ENCODE data around the gene EEA1. TPM values are rescaled to one million over a fixed set of nuclear protein-coding genes. Genes with fewer than 3 reads are reported as not detected.

The EEA1 gene
- total RNA-seq, 1 experiment from 2014 or later: 7.9 TPM

DNA sequence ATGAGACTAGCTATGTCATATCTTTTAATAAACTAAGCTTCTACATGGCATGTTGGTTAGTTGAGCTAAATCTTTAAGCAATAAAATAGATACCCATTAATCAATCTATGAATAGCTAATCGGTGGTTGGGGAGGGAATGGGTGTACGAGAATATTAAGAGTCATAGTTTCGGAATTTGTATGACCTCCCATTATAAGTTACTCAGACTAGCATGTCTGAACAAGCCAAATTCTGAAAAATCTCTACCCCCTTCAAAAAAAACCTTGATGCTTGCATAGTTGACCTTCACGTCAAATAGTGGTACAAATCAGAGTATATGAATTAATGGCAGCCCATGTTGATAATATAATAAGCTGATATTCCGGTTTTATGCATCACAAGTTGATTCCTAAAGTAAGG lies 166.3 kb downstream of the EEA1 start:
- Histone ChIP-seq H3K4me3 (ENCODE audit: low read length) (no peak overlapping the region), H3K9ac (ENCODE audit: low read length) (no peak overlapping the region), H3K79me2 (ENCODE audit: low read length) (no peaks in the 10 kb centered on the region), H3K9me2 (replicated peaks; ENCODE audit: low read length) (no peaks in the 10 kb centered on the region; the same call in 1 of the 2 replicates), H3K4me2 (ENCODE audit: low read length) (no peak overlapping the region), H3K4me1 (ENCODE audit: insufficient read depth, low read length) (peaks cover 5% of the 10 kb centered on the region; the same call in 1 of the 2 replicates), H3K27ac (ENCODE audit: low read length) (no peak overlapping the region), H3K27me3 (ENCODE audit: low read length) (no peaks in the 10 kb centered on the region), H3K36me3 (ENCODE audit: low read depth, low read length) (no peaks in the 10 kb centered on the region), H2AFZ (ENCODE audit: low read length) (no peak overlapping the region), H4K20me1 (ENCODE audit: low read length) (no peaks in the 10 kb centered on the region), H3F3A (ENCODE audit: low read length, unreplicated experiment) (no peaks in the 10 kb centered on the region), H3K9me3 (ENCODE audit: low read length) (no peaks in the 10 kb centered on the region)
- no peak for ATAC-seq
- DNase-seq: no peak
- ChIA-PET CTCF (no interaction called here), POLR2A (ENCODE audit: unreplicated experiment) (no interaction called here)
- intact Hi-C loops (cut with micrococcal nuclease): no loop called here
- TF ChIP-seq EZH2 (IDR thresholded peaks at IDR 0.05; ENCODE audit: low read length, unreplicated experiment) (no peak), EZH2phosphoT487 (IDR thresholded peaks at IDR 0.05; ENCODE audit: borderline replicate concordance, low read length) (no peak)
- TF ChIP-seq, protein P1, sequence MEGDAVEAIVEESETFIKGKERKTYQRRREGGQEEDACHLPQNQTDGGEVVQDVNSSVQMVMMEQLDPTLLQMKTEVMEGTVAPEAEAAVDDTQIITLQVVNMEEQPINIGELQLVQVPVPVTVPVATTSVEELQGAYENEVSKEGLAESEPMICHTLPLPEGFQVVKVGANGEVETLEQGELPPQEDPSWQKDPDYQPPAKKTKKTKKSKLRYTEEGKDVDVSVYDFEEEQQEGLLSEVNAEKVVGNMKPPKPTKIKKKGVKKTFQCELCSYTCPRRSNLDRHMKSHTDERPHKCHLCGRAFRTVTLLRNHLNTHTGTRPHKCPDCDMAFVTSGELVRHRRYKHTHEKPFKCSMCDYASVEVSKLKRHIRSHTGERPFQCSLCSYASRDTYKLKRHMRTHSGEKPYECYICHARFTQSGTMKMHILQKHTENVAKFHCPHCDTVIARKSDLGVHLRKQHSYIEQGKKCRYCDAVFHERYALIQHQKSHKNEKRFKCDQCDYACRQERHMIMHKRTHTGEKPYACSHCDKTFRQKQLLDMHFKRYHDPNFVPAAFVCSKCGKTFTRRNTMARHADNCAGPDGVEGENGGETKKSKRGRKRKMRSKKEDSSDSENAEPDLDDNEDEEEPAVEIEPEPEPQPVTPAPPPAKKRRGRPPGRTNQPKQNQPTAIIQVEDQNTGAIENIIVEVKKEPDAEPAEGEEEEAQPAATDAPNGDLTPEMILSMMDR (conservative IDR thresholded peaks at IDR 0.05; ENCODE audit: low read depth, low read length): no peak
- BruUV-seq (replicated peaks): no TSS peak

DNA sequence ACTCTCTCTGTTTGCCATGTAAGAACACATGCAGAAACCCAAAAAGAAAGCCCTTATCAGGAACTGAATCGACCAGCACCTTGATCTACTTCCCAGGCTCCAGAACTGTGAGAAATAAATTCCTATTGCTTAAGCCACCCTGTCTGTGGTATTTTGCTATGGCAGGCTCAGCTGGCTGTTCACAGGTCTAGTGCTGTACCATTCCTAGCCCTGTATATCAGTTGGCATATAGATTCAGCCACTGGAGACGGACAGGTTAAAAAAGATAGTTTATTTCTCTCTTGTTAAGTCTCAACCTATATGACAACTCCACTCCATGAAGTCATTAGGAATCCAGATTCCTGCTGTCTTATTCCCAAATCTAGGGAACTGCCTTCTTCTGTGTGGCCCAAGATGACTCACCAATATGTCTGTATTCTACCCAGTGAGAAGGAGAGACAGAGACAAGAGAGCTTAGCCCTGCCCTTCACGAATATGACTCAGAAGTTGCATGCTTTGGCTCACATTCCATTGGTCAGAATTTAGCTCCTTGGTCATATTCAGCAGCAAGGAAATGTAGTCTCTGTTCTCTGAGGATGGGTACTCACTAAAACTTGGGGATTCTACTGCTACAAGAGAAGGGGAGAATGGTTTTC lies 169.3 kb downstream of the EEA1 start:
- no peak overlapping the region for H2AFZ ChIP-seq (ENCODE audit: low read length)
- peak; percentile 85 for DNase-seq
- no peaks in the 10 kb centered on the region for H4K20me1 ChIP-seq (ENCODE audit: low read length)
- H3K36me3 ChIP-seq (ENCODE audit: low read depth, low read length): no peaks in the 10 kb centered on the region
- POLR2A ChIA-PET (ENCODE audit: unreplicated experiment): no interaction called here
- no peak overlapping the region for H3K4me3 ChIP-seq (ENCODE audit: low read length)
- TF ChIP-seq, protein P1 (conservative IDR thresholded peaks at IDR 0.05; ENCODE audit: low read depth, low read length): no peak
- TF ChIP-seq EZH2phosphoT487 (IDR thresholded peaks at IDR 0.05; ENCODE audit: borderline replicate concordance, low read length): no peak
- no peak for TF ChIP-seq EZH2 (IDR thresholded peaks at IDR 0.05; ENCODE audit: low read length, unreplicated experiment)
- H3K27me3 ChIP-seq (ENCODE audit: low read length): no peaks in the 10 kb centered on the region
- no peaks in the 10 kb centered on the region; the same call in 1 of the 2 replicates for H3K9me2 ChIP-seq (replicated peaks; ENCODE audit: low read length)
- CTCF ChIA-PET: no interaction called here
- H3K4me1 ChIP-seq (ENCODE audit: insufficient read depth, low read length): peaks cover 5% of the 10 kb centered on the region; the same call in 1 of the 2 replicates
- no peaks in the 10 kb centered on the region for H3F3A ChIP-seq (ENCODE audit: low read length, unreplicated experiment)
- no peak overlapping the region for H3K9ac ChIP-seq (ENCODE audit: low read length)
- BruUV-seq (replicated peaks): no TSS peak
- no peak overlapping the region for H3K27ac ChIP-seq (ENCODE audit: low read length)
- H3K9me3 ChIP-seq (ENCODE audit: low read length): no peaks in the 10 kb centered on the region
- H3K79me2 ChIP-seq (ENCODE audit: low read length): no peaks in the 10 kb centered on the region
- H3K4me2 ChIP-seq (ENCODE audit: low read length): no peak overlapping the region
- intact Hi-C loops (cut with micrococcal nuclease): no loop called here
- peak; percentile 85 for ATAC-seq

DNA sequence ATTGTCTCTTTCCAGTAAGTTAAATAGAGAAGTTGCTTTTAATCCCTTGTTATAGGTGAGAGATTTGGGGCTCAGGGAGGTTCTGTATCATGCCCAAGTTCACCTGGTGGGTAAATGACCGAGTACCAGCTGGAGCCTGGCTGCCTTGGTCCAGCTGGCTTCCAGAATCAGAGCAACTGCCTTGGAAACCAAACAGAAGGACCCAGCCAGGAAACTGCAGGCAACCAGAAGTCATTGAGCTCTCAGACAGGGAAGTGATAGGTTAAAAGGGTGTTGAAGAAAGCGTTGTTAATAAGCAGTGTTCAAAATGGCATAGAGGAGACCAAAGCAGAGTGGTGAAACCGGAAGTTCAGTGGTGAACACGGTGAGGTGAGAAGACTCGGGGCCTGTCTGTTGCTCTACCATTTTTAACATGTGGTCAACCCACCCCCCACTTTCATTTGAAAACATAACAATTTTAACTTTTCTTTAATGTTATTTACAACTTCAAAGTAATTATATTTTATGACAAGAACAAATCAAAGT lies 171.4 kb downstream of the EEA1 start:
- Histone ChIP-seq H2AFZ (ENCODE audit: low read length) (no peak overlapping the region), H3K4me1 (ENCODE audit: insufficient read depth, low read length) (peaks cover 5% of the 10 kb centered on the region; the same call in 1 of the 2 replicates), H3K79me2 (ENCODE audit: low read length) (no peaks in the 10 kb centered on the region), H3K9me2 (replicated peaks; ENCODE audit: low read length) (no peaks in the 10 kb centered on the region; the same call in 1 of the 2 replicates), H3K36me3 (ENCODE audit: low read depth, low read length) (no peaks in the 10 kb centered on the region), H3K4me3 (ENCODE audit: low read length) (no peak overlapping the region), H3K27ac (ENCODE audit: low read length) (no peak overlapping the region), H4K20me1 (ENCODE audit: low read length) (no peaks in the 10 kb centered on the region), H3K9ac (ENCODE audit: low read length) (no peak overlapping the region), H3K27me3 (ENCODE audit: low read length) (no peaks in the 10 kb centered on the region), H3F3A (ENCODE audit: low read length, unreplicated experiment) (no peaks in the 10 kb centered on the region), H3K9me3 (ENCODE audit: low read length) (no peaks in the 10 kb centered on the region), H3K4me2 (ENCODE audit: low read length) (no peak overlapping the region)
- ChIA-PET CTCF (no interaction called here), POLR2A (ENCODE audit: unreplicated experiment) (no interaction called here)
- BruUV-seq (replicated peaks): no TSS peak
- ATAC-seq (no peak), DNase-seq (no peak)
- intact Hi-C loops (cut with micrococcal nuclease): no loop called here
- TF ChIP-seq, protein P1 (conservative IDR thresholded peaks at IDR 0.05; ENCODE audit: low read depth, low read length): no peak
- no peak for TF ChIP-seq EZH2phosphoT487 (IDR thresholded peaks at IDR 0.05; ENCODE audit: borderline replicate concordance, low read length)
- no peak for TF ChIP-seq EZH2 (IDR thresholded peaks at IDR 0.05; ENCODE audit: low read length, unreplicated experiment)

Data from PC-3 (cell line).